HG02970 (cell line): ENCODE results near the gene IL31.

ENCODE experiments used
- ATAC-seq: cut with Tn5 transposase; IDR thresholded peaks from one replicate; pipeline ENCODE4 v1.9.1; 2021; ENCODE audit warnings: mild to moderate bottlenecking, moderate library complexity, moderate number of reproducible peaks; ENCODE audit not compliant: unreplicated experiment, low FRiP score

IL31 gene

DNA sequence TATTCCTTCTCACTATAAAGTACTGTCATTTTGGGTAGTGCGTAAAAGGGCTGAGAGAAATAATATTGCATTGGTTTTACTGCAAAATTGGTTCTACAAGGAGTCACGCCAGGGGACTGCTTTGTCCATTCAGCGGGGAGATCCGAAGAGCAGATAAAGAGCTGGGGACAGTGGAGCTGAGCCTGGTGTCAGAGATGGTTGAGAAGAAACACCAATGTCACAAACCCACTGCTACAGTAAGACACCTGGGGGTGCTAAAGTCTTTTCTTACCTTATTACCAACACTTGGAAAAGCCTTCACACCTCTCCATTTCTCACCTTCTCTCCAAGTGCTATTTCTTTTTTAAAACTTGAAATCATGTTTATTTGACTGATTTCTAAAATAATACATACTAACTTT lies 14.1 kb downstream of the IL31 start:
- no peak for ATAC-seq

DNA sequence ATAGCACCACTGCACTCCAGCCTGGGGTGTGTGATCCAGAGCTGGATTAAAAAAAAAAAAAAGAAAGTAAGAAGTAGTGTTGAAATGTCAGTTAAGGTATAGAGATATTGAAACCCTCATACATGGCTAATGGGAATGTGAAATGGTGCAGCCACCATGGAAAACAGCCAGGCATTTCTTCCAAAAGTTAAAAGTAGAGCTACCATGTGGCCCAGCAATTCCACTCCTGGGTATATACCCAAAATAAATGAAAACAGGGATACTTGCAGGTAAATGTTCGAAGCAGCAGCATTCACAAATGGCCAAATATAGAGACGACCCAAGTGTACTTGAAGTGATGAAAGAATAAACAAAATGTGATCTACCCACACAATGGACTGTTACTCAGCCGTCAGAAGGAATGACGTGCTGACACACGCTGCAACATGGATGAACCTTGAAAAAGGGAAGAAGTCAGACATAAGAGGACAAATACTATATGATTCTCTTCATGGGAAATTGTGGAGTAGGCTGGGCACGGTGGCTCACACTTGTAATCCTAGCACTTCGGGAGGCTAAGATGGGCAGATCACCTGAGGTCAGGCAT lies 15.2 kb downstream of the IL31 start:
- no peak for ATAC-seq

DNA sequence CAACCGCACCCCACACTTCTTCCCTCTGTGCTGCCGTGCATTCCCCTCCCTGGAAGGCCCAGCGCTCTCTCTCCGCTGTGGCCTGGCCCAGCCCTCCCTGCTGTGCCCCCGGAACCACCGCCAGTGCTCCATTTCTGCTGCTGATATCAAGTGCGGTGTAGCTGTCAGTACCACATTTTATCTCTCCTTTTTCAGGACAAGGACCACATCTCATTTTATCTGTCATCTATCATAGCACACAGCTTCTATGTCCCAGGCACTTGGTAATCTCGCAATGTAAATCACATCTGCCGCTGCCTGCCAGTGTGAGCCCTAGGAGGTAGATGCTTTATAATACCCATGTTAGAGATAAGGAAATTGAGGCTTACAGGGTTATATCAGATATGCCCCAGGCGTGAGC lies 18.3 kb downstream of the IL31 start:
- ATAC-seq, result no peak

DNA sequence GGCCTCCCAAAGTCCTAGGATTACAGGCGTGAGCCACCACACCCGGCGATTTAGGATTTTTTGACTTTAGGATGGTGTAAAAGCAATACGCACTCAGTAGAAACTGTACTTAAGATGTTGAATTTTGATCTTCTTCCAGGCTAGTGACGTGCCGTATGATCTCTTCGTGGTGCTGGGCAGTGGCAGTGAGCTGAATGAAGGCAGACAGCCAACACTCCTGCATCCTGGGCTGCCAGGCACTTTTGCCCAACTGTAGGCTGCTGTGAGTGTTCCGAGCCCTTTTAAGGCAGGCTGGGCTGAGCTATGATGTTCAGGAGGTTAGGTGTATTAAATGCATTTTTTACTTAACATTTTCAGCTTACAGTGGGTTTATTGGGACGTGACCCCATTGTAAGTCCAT lies 21.3 kb downstream of the IL31 start:
- no peak for ATAC-seq

DNA sequence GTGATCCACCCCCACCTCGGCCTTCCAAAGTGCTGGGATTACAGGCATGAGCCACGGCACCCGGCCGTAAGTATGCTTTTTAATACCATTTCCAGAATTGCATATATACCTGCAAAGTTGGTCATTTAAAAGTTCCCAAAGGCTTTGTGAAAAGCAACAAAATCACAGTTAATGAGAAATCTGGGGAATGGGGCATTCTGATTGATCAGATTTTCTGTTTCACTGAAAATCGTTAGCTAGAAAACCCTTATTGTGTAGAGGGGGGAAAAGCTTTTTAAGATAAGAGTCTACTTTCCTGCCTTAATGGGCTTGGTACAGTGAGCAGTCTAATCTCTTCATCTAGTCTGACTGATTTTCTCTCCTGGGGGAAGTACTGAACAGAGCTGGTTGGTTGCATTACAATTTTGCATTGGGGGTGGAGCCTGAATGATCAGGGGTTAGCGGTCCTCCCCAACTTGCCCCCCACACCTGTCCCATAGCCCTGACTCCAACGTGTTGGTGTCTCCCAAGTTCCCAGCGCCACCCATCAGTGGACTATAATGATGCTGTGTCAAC lies 23.8 kb downstream of the IL31 start:
- no peak for ATAC-seq

DNA sequence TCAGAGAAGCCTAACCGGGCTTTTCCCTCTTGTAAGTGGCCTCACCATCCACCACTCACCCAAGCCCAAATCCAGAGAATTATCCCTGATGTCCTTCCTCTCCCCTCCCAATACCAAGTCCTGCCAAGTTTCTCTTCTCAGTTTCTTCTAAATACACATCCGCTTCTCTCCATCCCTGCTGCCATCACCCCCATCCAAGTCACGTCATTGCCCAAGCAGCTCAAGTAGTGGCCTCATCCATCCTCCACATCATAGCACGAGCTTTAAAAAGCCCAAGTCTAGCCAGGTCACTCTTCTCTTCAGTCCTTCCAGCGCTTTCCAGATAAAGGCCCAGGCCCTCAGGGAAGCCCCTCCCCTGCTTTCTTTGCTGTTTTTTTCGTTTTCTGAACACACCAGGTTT lies 25.4 kb downstream of the IL31 start:
- no peak for ATAC-seq

DNA sequence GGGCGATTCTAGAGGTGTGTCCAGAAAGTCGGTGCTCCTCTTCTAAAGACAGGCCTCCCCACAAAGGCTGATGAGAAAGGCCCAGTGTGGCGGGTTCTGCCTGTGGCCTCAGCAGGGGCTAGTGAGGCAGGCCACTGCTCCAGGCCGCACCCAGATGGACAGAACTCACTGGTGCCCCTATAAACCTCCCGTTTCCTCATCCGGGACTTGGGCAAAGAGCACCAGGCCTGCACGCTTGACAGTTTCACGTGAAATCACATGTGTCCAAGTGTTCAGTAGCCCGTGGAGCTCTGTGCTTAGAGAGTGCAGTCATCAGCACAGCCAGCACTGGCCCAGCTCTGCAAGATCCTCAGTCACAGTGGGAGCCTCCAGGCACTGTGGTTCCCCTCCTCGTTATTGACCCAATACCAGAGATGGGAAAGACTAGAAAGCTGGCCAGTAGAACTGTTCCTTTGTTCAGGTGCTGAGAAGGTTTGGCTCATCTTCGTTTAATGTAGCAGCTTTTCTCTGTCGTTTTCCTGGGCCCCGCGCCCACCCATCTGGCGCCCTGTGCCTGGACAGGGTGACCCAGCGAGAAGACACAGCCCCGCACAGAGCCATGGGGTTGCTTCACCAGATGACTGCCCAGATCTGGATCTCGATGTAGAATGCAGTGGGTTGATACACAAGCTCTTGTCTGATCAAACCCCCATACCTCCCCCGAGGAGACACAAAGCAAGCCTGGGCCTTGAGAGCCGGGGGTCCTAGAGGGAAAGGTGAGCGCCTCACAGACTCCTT lies 26.3 kb downstream of the IL31 start:
- no peak for ATAC-seq

DNA sequence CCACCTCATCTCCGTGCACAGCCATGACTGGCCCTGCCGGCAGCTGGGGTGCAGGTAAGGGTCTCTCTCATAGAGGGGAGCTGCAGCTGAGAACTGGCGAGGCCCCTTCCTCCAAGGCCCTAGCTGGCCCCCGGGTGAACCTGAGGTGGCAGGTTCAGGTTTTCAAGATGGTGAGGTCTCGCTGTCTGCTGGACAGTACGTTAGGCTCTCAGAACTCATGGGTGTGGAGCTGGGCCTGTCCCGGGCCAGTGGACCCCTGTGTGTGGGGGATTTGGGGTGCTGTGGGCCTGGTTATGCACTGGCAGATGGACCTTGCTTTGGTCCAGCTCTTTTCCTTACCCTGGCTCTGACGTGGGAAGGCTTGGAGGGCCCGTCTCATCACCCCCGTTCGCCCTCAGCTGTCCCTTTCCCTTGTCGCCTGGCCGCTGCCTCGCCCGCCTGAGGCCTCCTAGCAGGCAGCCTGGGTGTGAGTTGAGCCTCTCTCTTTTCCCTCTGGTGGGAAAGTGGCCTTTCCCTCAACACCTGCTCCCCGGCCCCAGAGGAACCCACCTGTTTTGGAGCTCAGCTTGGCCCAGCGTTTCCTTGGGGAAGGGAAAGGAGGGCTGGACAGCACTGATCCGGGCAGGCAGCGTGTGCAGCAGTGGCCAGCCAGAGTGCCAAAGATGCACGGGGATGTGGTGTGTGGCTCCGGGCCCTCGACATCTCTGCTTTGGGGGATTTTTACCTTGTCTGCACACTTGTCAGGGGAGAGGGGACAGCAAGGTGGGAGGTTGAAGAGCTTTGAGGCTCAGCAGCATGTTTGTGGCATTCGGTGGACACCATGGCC lies 28.3 kb downstream of the IL31 start:
- ATAC-seq, result no peak

DNA sequence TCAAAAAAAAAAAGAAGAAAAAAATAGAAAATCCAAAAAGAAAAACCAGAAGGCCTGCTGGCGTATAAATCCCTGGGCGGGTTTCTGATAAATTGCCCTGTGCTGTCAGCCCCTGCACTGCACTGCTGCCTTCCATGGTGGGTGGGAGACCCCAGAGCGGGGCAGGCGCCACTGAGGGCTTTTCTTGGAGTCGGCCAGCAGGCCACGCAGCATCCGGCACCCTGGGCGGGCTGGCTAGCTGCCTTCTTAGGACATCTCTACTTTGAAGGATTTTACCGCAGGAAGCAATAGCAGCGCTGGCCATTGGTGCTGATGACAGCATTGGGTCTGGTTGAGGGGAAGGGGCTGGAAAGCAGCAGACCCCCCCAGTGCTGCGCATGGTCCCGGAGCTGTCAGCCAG lies 29.1 kb downstream of the IL31 start:
- no peak for ATAC-seq

DNA sequence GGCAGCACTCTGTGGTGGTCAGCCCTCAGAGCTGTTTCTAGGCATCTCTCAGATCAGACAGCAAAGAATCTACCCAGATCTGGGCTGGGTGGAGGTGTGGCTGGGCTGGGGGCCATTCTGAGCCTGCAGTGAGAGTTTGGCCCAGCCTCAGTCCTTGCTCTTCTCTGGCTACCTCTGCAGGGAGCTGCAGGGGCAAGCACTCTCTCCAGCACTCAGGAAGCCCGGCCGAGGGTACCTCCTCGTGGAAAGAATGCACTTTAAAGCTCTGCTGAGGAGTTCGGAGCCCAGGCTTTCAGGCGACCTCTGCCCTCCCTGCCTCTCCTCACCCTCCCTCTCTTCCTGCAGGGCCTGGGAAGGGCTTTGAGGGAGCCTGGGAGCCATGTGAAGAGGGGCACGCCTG lies 31.2 kb downstream of the IL31 start:
- no peak for ATAC-seq

DNA sequence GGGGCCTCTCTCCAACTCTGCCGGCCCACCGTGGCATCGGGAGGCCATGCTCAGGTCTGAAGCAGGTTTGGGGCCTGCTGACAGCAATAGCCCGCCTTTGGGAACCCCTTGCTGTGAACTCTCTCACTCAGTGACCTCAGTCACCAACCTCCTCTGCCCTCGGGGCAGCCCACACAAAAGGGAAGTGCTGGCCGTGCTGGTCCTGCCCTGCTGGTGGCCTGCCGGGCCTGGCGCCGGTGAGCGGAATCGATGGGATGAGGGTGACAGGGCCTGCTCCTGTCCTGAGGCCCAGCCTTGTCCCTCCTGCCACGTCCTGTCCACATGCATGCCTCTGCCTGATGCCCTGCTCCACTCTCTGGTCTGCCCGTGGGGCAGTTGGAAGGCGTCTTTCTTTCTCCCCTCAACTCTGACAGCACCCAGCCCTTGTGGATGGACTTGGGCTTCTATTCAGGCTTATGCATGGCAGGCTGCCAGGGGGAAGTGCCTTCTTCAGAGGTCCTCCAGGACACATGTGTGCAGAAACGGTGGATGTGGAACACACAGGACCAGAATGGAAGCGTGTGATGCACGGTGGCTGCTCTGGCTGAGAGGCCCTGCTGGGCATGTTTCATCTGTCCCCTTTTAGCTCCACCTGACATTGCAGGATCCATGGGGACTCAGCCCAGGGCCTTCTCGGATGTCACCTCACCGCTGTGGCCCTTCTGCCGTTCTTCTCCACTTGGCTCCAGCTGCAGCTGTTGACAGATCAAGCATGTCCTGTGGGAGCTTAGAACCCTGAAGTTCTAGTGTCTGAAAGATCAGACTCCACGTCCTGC lies 31.9 kb downstream of the IL31 start:
- ATAC-seq, result no peak

DNA sequence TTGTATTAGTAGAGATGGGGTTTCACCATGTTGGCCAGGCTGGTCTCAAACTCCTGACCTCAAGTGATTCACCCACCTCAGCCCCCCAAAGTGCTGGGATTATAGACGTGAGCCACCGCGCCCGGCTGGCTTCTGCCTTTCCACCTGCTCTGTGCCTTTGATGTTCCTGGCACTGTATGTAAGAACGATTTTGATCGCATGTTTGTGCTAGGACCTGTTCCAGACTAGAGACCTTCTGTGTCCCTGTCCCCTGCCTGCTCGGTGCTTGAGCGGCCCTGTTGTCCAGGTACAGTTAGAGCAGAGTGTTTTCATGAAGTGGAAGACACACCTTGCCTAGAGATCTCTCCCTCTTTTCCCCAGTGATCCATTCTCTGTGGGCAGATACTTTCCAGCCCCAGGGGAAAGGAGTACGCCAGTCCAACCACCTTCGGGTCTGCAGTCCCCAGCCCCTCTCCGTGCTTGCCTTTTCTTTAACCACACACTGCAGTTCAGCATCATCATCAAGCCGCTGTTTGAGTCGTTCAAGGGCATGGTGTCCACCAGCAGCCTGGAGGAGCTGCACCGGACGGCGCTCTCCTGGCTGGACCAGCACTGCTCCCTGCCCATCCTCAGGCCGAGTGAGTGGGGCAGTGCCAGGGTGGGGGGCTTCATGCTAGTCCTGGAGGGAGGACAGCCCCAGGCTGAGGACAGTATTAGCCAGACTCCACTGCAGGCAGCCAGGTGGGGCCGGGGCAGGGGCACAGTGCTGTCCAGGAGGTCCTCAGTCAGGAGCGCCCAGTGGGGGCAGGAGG lies 33.4 kb downstream of the IL31 start:
- ATAC-seq, result no peak

DNA sequence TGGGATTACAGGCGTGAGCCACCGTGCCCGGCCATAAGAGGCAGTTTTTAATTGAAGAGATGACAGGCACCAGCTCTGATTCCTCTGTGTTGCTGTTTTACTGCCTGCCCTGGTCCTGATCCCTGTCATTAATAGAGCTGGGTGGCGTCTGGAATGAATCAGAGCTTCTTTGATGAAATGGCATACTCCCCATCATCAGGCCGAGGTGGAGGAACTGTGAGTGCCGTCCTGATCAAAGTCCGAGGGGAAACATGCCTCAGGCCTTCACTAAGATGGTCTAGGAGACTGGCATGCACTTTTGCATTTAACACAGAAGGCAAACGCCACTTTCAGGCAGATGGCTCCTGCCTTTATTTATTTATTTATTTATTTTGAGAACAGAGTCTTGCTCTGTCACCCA lies 34.1 kb downstream of the IL31 start:
- ATAC-seq, result no peak

DNA sequence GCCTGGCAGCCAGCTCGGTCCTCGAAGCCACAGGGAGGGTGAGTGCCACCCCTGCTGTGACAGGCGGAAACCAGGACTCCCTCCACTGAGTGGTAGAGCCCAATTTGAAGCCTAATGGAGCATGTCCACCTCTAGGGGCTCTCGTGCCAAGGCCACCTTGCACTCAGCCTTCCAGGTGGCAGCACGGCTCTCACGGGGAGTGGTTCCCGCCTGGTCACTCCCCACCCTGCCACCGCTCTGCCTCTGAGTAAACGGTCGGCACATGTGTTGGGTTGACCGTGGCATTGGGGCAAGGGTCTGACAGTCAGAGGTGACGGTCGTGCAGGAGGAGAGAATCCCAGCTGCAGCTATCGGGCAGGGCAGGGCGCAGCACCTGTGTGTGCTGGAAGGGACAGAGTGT lies 34.8 kb downstream of the IL31 start:
- ATAC-seq, result no peak

DNA sequence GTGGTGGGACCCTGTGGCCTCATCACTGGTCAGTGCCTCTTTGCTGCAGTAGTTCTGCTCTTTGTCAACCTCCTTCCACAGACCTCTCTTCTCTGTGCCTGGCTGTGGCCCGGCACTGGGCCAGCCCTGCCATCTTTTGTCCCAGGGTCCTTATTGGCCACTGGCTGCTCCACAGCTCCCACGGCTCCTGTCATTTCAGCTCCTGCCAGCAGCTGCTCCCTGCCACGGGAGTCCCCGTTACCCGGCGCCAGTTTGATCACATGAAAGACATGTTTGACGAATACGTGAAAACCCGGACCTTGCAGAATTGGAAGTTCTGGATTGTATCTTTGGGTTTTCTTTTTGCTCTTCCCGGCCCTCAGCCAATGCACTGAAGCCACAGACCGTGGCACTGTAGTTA lies 35.4 kb downstream of the IL31 start:
- no peak for ATAC-seq

DNA sequence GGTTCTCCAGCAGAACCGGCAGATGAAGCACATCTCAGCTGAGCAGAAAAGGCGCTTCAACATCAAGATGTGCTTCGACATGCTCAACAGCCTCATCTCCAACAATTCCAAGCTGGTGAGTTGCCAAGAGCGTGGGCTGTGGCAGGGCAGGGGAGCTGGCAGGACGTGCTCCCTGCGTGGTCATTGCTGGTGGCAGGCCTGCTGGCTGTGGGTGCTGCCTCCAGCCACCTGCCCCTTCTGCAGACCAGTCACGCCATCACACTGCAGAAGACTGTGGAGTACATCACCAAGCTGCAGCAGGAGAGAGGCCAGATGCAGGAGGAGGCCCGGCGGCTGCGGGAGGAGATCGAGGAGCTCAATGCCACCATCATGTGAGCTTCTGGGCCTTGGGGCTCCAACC lies 35.8 kb downstream of the IL31 start:
- no peak for ATAC-seq

DNA sequence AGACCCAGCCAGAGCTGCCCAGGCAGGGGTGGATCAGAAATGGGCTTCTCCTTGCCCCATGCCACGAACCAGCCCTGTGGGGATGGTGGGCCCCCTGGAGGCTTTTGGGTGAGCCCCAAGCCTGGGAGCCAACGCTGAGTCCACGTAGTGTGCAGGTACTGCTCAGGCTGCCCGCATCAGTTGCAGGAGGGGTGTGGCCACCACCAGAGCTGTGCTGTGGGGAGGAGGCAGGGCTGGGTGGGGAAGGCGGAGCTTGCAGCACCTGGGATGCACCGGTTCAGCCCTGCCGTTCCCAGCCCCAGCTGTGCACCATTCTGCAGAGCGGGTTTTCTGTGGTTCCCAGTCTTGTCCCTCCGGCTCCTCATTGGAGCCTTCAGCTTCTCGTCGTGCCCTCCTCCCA lies 36.3 kb downstream of the IL31 start:
- no peak for ATAC-seq

DNA sequence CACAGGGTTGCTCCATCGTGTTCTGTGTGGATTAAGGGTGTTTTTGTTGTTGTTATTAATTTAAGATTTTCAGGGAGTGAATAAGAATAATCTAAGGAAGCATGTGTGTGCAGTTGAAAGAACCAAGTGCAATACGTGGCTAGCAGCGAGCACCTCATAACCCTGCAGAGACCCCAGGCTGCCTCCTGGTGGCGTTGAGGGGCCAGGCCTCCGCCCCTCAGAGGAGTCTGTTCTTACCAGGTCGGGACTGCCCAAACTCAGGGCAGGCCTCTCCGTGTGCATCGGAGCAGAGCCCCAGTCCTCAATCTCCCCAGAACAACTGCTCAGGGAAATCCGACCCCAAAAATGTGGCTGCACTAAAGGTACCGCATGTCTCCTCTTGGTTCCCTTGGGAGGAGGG lies 36.8 kb downstream of the IL31 start:
- no peak for ATAC-seq

DNA sequence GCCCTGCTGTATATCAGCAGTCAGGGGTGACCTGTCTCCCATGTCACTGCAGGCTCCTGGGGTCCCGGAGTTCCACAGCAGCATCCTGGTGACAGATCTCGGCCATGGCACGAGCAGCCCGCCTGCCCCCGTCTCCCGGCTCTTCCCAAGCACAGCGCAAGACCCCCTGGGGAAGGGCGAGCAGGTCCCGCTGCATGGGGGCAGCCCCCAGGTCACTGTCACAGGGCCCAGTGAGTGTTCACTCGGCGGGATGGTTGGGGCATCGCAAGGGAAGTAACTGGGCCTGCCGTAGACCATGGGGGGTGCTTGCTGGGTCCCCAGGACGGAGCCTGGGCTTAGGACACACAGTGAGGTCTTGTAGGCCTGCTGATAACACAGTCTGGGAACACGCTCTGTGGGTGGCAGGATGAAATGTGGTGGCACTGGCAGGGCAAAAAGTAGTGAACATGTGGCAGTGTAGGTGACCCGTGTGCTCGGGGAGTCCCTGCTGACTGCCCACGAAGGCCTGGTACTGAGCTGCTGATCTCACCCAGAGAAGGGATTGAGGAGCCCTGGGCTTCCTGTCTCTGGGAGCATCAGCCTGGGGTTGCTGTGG lies 38.5 kb downstream of the IL31 start:
- ATAC-seq, result no peak
